DND-41 (cell line): ENCODE measurements around the gene DNAH2.

Experiments used
- EZH2 ChIP-seq: IDR thresholded peaks from 3 replicates; pipeline ENCODE4 v1.6.1; 2012; ENCODE audit warnings: borderline replicate concordance, low read depth, mild to moderate bottlenecking, moderate library complexity, low read length, inconsistent platforms; ENCODE audit not compliant: severe bottlenecking
- TF ChIP-seq, protein P1 (sequence below): IDR thresholded peaks from 2 replicates; pipeline ENCODE4 v1.5.1; 2012; ENCODE audit warnings: borderline replicate concordance, low read length, moderate library complexity, mild to moderate bottlenecking; ENCODE audit not compliant: poor library complexity, severe bottlenecking; ENCODE audit errors: extremely low read depth

DNA sequence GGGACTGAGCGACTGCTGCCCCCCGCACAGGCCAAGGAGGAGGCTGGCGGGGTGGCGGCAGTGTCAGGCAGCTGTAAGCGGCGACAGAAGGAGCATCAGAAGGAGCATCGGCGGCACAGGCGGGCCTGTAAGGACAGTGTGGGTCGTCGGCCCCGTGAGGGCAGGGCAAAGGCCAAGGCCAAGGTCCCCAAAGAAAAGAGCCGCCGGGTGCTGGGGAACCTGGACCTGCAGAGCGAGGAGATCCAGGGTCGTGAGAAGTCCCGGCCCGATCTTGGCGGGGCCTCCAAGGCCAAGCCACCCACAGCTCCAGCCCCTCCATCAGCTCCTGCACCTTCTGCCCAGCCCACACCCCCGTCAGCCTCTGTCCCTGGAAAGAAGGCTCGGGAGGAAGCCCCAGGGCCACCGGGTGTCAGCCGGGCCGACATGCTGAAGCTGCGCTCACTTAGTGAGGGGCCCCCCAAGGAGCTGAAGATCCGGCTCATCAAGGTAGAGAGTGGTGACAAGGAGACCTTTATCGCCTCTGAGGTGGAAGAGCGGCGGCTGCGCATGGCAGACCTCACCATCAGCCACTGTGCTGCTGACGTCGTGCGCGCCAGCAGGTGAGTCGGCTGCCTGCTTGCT, 131.7 kb downstream of the DNAH2 start:
- TF ChIP-seq, protein P1, sequence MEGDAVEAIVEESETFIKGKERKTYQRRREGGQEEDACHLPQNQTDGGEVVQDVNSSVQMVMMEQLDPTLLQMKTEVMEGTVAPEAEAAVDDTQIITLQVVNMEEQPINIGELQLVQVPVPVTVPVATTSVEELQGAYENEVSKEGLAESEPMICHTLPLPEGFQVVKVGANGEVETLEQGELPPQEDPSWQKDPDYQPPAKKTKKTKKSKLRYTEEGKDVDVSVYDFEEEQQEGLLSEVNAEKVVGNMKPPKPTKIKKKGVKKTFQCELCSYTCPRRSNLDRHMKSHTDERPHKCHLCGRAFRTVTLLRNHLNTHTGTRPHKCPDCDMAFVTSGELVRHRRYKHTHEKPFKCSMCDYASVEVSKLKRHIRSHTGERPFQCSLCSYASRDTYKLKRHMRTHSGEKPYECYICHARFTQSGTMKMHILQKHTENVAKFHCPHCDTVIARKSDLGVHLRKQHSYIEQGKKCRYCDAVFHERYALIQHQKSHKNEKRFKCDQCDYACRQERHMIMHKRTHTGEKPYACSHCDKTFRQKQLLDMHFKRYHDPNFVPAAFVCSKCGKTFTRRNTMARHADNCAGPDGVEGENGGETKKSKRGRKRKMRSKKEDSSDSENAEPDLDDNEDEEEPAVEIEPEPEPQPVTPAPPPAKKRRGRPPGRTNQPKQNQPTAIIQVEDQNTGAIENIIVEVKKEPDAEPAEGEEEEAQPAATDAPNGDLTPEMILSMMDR = no peak
- no peak for TF ChIP-seq EZH2
